ENCODE results near the gene PDK2. TPM values are rescaled to one million over a fixed set of nuclear protein-coding genes. Genes with fewer than 3 reads are reported as not detected.
A peak's percentile ranks its signal among the peaks of the same experiment; 100 is the strongest.
"Not testable (repeated sequence)": the region's sequence is repeated elsewhere in the genome, so short reads cannot be mapped to it uniquely, and the experiment has no call there.

PDK2 gene
- total RNA-seq, 1 experiment from 2014 or later: 9.9 TPM

DNA sequence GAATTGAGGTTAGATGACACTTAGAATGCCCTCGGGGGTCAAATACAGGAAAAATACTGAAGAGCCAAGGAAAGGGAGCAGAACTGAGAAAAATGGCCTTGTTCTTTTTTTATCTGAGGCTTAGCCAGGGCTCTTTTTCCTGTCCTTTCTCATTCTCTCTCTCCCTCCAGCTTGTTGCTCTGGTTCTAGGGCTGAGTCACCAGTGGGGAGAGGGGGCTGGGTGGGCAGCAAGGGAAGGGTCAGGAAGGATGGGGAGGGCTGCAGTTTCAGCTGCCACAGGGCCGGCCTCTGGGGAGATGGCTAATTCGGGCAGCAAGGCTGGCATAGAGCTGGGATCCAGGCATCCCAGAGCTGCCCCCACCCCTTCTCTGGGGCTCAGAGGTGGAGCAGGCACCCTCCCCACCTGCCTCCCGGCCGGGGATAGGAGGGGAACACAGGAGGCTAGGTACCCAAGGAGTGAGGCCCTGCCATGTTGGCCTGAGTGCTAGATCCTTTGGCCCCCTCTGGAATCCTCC is 35.3 kb upstream of the PDK2 start:
- TF ChIP-seq, protein P1, sequence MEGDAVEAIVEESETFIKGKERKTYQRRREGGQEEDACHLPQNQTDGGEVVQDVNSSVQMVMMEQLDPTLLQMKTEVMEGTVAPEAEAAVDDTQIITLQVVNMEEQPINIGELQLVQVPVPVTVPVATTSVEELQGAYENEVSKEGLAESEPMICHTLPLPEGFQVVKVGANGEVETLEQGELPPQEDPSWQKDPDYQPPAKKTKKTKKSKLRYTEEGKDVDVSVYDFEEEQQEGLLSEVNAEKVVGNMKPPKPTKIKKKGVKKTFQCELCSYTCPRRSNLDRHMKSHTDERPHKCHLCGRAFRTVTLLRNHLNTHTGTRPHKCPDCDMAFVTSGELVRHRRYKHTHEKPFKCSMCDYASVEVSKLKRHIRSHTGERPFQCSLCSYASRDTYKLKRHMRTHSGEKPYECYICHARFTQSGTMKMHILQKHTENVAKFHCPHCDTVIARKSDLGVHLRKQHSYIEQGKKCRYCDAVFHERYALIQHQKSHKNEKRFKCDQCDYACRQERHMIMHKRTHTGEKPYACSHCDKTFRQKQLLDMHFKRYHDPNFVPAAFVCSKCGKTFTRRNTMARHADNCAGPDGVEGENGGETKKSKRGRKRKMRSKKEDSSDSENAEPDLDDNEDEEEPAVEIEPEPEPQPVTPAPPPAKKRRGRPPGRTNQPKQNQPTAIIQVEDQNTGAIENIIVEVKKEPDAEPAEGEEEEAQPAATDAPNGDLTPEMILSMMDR (IDR thresholded peaks at IDR 0.05; ENCODE audit: unreplicated experiment): no peak
- H3K4me1 Mint-ChIP-seq (ENCODE audit: insufficient read depth, unreplicated experiment): peaks cover 74% of the 10 kb centered on the region
- ChIA-PET CTCF (interaction anchor here (0.6 to 10.3 kb wide), 6 partner anchors 19 to 119 kb away, joined by 3 to 79 read pairs (median 13); partner anchors contain the start of gene PDK2), POLR2A (interaction anchor here (0.7 to 6.9 kb wide), 9 partner anchors 8 to 92 kb away, joined by 3 to 192 read pairs (median 9); no protein-coding TSS in a partner anchor)
- no TSS peak for BruUV-seq (replicated peaks)
- H3K27ac Mint-ChIP-seq (ENCODE audit: low read depth, unreplicated experiment): peak overlapping the region; percentile 95
- H3K36me3 Mint-ChIP-seq (ENCODE audit: insufficient read depth, unreplicated experiment): peaks cover 40% of the 10 kb centered on the region
- peak; percentile 39 for DNase-seq (ENCODE audit: unreplicated experiment)
- no peaks in the 10 kb centered on the region for H3K27me3 Mint-ChIP-seq (ENCODE audit: insufficient read depth, unreplicated experiment)
- peak overlapping the region; percentile 80 for H3K4me3 Mint-ChIP-seq (ENCODE audit: unreplicated experiment)
- intact Hi-C loops (cut with micrococcal nuclease): no loop called here
- no peaks in the 10 kb centered on the region for H3K9me3 Mint-ChIP-seq (ENCODE audit: unreplicated experiment)

DNA sequence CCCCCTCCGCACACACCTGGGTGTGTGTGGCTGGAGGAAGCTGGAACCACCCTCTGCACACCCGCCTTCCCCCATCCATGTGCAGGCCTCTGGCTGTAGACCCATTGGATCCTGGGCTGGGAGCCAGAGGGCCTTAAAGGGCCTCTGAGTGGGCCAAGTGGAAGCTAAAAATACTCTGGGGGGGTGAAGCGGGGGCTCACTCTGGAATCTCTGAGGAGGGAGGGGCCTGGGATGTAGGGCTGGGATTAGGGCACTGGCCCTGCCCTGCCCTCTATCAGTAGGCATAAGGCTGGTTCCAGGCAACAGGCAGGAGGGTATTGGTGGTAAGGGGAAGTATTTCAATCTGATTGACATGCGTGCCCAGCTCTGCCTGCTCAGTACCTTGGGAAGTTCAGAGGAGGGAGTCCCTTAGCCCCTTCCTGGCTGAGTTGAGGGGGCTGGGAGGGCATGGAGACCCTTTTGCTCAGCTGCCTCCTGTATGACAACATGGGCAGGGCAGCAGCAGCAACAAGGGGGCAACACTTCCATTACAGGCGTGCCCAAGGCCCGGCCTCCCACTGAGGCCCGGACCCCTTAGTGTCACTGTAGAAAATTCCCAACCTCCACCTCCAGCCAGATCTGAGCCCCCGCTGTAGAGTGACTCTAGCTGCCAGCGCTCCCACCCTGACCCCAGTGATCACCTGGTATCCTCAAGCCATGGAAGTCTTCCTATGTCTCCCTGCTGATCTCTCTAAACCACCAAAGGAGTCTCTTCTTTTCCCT is 34.0 kb upstream of the PDK2 start:
- no TSS peak for BruUV-seq (replicated peaks)
- POLR2A ChIA-PET: interaction anchor here (0.6 to 9.7 kb wide), 19 partner anchors 6 to 278 kb away, joined by 3 to 192 read pairs (median 9); partner anchors contain the start of genes ITGA3 and PPP1R9B
- Mint-ChIP-seq H3K4me1 (ENCODE audit: insufficient read depth, unreplicated experiment) (peaks cover 78% of the 10 kb centered on the region), H3K27me3 (ENCODE audit: insufficient read depth, unreplicated experiment) (no peaks in the 10 kb centered on the region), H3K9me3 (ENCODE audit: unreplicated experiment) (no peaks in the 10 kb centered on the region), H3K36me3 (ENCODE audit: insufficient read depth, unreplicated experiment) (peaks cover 43% of the 10 kb centered on the region), H3K27ac (ENCODE audit: low read depth, unreplicated experiment) (peak overlapping the region; percentile 95), H3K4me3 (ENCODE audit: unreplicated experiment) (peak overlapping the region; percentile 80)
- CTCF ChIA-PET: interaction anchor here (0.8 to 10.3 kb wide), 7 partner anchors 9 to 78 kb away, joined by 3 to 79 read pairs (median 7); partner anchors contain the start of gene PDK2
- intact Hi-C loops (cut with micrococcal nuclease): no loop called here
- TF ChIP-seq, protein P1 (IDR thresholded peaks at IDR 0.05; ENCODE audit: unreplicated experiment): no peak
- DNase-seq (ENCODE audit: unreplicated experiment): peak; percentile 95

DNA sequence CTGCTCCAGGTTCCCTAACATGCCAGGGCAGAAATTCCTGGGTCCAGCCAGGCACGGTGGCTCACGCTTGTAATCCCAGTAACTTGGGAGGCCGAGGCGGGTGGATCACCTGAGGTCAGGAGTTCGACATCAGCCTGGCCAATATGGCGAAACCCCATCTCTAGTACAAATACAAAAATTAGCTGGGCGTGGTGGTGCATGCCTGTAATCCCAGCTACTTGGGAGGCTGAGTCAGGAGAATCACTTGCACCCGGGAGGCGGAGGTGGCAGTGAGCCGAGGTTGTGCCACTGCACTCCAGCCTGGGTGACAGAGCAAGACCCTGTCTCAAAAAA is 33.5 kb upstream of the PDK2 start:
- BruUV-seq (replicated peaks); H3K9me3 Mint-ChIP-seq (ENCODE audit: unreplicated experiment); H3K27me3 Mint-ChIP-seq (ENCODE audit: insufficient read depth, unreplicated experiment): not testable (repeated sequence)
- H3K36me3 Mint-ChIP-seq (ENCODE audit: insufficient read depth, unreplicated experiment): peaks cover 46% of the 10 kb centered on the region
- intact Hi-C loops (cut with micrococcal nuclease): loop anchor here (1.0 kb wide), 1 partner anchor 200 kb away; no protein-coding TSS in a partner anchor
- H3K4me3 Mint-ChIP-seq (ENCODE audit: unreplicated experiment): peak overlapping the region; percentile 80
- H3K4me1 Mint-ChIP-seq (ENCODE audit: insufficient read depth, unreplicated experiment): peaks cover 78% of the 10 kb centered on the region
- ChIA-PET POLR2A (interaction anchor here (0.6 to 9.7 kb wide), 14 partner anchors 7 to 738 kb away, joined by 3 to 192 read pairs (median 10); partner anchors contain the start of genes ITGA3 and PPP1R9B), CTCF (interaction anchor here (1.0 to 10.3 kb wide), 7 partner anchors 8 to 77 kb away, joined by 3 to 79 read pairs (median 7); partner anchors contain the start of gene PDK2)
- peak overlapping the region; percentile 95 for H3K27ac Mint-ChIP-seq (ENCODE audit: low read depth, unreplicated experiment)
- DNase-seq (ENCODE audit: unreplicated experiment): peak; percentile 58

GRCh38 chr17:50062293-50063243 is 32.6 kb upstream of the PDK2 start:
- intact Hi-C loops (cut with micrococcal nuclease): loop anchor here (1.0 kb wide), 1 partner anchor 201 kb away; no protein-coding TSS in a partner anchor
- Mint-ChIP-seq H3K4me3 (ENCODE audit: unreplicated experiment) (peak overlapping the region; percentile 80), H3K27ac (ENCODE audit: low read depth, unreplicated experiment) (peak overlapping the region; percentile 95), H3K36me3 (ENCODE audit: insufficient read depth, unreplicated experiment) (peaks cover 46% of the 10 kb centered on the region), H3K4me1 (ENCODE audit: insufficient read depth, unreplicated experiment) (peaks cover 77% of the 10 kb centered on the region), H3K9me3 (ENCODE audit: unreplicated experiment) (no peaks in the 10 kb centered on the region), H3K27me3 (ENCODE audit: insufficient read depth, unreplicated experiment) (no peaks in the 10 kb centered on the region)
- peak; percentile 100 for DNase-seq (ENCODE audit: unreplicated experiment)
- POLR2A ChIA-PET: interaction anchor here (0.6 to 9.7 kb wide), 19 partner anchors 8 to 739 kb away, joined by 3 to 192 read pairs (median 4); partner anchors contain the start of genes ITGA3 and PPP1R9B
- no TSS peak for BruUV-seq (replicated peaks)
- TF ChIP-seq, protein P1 (IDR thresholded peaks at IDR 0.05; ENCODE audit: unreplicated experiment): no peak
- CTCF ChIA-PET: interaction anchor here (0.5 to 10.3 kb wide), 8 partner anchors 8 to 116 kb away, joined by 3 to 79 read pairs (median 6); partner anchors contain the start of gene PDK2
